SK-N-SH (cell line): ENCODE data around the gene ASPDH. TPM values are rescaled to one million over a fixed set of nuclear protein-coding genes. Genes with fewer than 3 reads are reported as not detected.

ENCODE experiments used
- CTCF ChIA-PET: fragments of 300-600, 350-600 bp; formaldehyde crosslinking; extraction: SDS; loops from one replicate; lab custom pipeline; 2021; lab: Yijun Ruan, JAX
- POLR2A ChIA-PET: fragments of 350-600 bp; sonication (Branson Sonifier 250); formaldehyde crosslinking; extraction: SDS; loops from one replicate; lab custom pipeline; 2020; ENCODE audit warnings: antibody characterized with exemption, inconsistent platforms; lab: Yijun Ruan, JAX
- DNase-seq: peaks from one replicate; pipeline ENCODE4 v3.0.0; 2012
- H2AFZ ChIP-seq: fragments of 200-600 bp; sonication (generic); 2 replicates; pipeline ENCODE4 v1.8.1; 2016; ENCODE audit warnings: antibody characterized with exemption, mild to moderate bottlenecking, low read depth
- H3F3A ChIP-seq: fragments of 200-600 bp; sonication (generic); replicated peaks from 2 replicates; pipeline ENCODE3; 2016; ENCODE audit warnings: antibody characterized with exemption, mild to moderate bottlenecking; ENCODE audit not compliant: insufficient read depth
- H3K27ac ChIP-seq, 2 experiments: fragments of 200-500 bp in 1 of 2; fragments of 200-600 bp in 1 of 2; sonication (Bioruptor generic) in 1 of 2; sonication (generic), shearing (Covaris generic) in 1 of 2; 2 replicates each; pipeline versions ENCODE4 v1.5.1 to v1.6.1; 2014 to 2016; ENCODE audit warnings: low read depth in 2 of 2, inconsistent platforms in 1 of 2, low read length in 1 of 2, mild to moderate bottlenecking in 1 of 2, mixed read lengths in 1 of 2
- H3K27me3 ChIP-seq: fragments of 200-600 bp; sonication (generic), shearing (Covaris generic); 2 replicates; pipeline ENCODE4 v1.6.1; 2016; ENCODE audit warnings: mixed run types; ENCODE audit not compliant: insufficient read depth
- H3K36me3 ChIP-seq, 2 experiments: fragments of 200-500 bp in 1 of 2; fragments of 200-600 bp in 1 of 2; sonication (Bioruptor generic) in 1 of 2; sonication (generic) in 1 of 2; replicated peaks in 1 of 2; 2 replicates each; pipeline versions ENCODE3 to v1.5.1; 2014 to 2016; ENCODE audit warnings: low read length in 1 of 2, mild to moderate bottlenecking in 1 of 2; ENCODE audit not compliant: insufficient read depth in 2 of 2, control insufficient read depth in 1 of 2
- H3K4me1 ChIP-seq, 2 experiments: fragments of 200-500 bp in 1 of 2; fragments of 200-600 bp in 1 of 2; sonication (Bioruptor generic) in 1 of 2; sonication (generic), shearing (Covaris generic) in 1 of 2; 2 replicates each; pipeline versions ENCODE4 v1.5.1 to v1.6.1; 2014 to 2016; ENCODE audit warnings: low read depth in 1 of 2, low read length in 1 of 2, mixed run types in 1 of 2; ENCODE audit not compliant: insufficient read depth in 2 of 2, control insufficient read depth in 1 of 2
- H3K4me2 ChIP-seq: fragments of 200-600 bp; sonication (generic), shearing (Covaris generic); 2 replicates; pipeline ENCODE4 v1.6.1; 2017; ENCODE audit warnings: mixed run types
- H3K4me3 ChIP-seq, 2 experiments: fragments of 200-500 bp in 1 of 2; fragments of 200-600 bp in 1 of 2; sonication (Bioruptor generic) in 1 of 2; sonication (generic), shearing (Covaris generic) in 1 of 2; 2 replicates each; pipeline versions ENCODE4 v1.5.1 to v1.8.1; 2014 to 2016; ENCODE audit warnings: low read depth in 2 of 2, inconsistent platforms in 1 of 2, low read length in 1 of 2, mild to moderate bottlenecking in 1 of 2, mixed read lengths in 1 of 2, moderate library complexity in 1 of 2
- H3K79me2 ChIP-seq: fragments of 200-600 bp; sonication (generic); 2 replicates; pipeline ENCODE4 v1.8.1; 2017; ENCODE audit warnings: mild to moderate bottlenecking; ENCODE audit not compliant: insufficient read depth
- H3K9ac ChIP-seq: fragments of 200-600 bp; sonication (generic); 2 replicates; pipeline ENCODE4 v1.6.1; 2017; ENCODE audit warnings: mixed run types
- H3K9me2 ChIP-seq: fragments of 200-600 bp; sonication (generic); 2 replicates; pipeline ENCODE4 v1.6.1; 2017; ENCODE audit warnings: mixed run types
- H3K9me3 ChIP-seq: fragments of 200-600 bp; sonication (generic); 2 replicates; pipeline ENCODE4 v1.6.1; 2017; ENCODE audit warnings: mixed run types, mild to moderate bottlenecking, moderate library complexity
- H4K20me1 ChIP-seq: fragments of 200-600 bp; sonication (generic); 2 replicates; pipeline ENCODE4 v1.6.1; 2017; ENCODE audit warnings: mild to moderate bottlenecking, mixed run types; ENCODE audit not compliant: insufficient read depth
- CHD2 ChIP-seq: fragments of 150-350 bp; IDR thresholded peaks from 2 replicates; pipeline ENCODE4 v1.6.1; 2018; ENCODE audit warnings: low read length; ENCODE audit not compliant: partially characterized antibody
- CTCF ChIP-seq: fragments of 200-600 bp; sonication (generic); IDR thresholded peaks from 2 replicates; pipeline ENCODE4 v1.6.1; 2017; ENCODE audit warnings: antibody characterized with exemption, mild to moderate bottlenecking, moderate library complexity
- ELF1 ChIP-seq: IDR thresholded peaks from 2 replicates; pipeline ENCODE4 v1.4.0; 2012
- FOXM1 ChIP-seq: IDR thresholded peaks from 2 replicates; pipeline ENCODE4 v1.4.0; 2012; ENCODE audit warnings: low read depth, mild to moderate bottlenecking
- GATA2 ChIP-seq: sonication (generic); formaldehyde crosslinking; IDR thresholded peaks from 2 replicates; pipeline ENCODE4 v1.5.0; 2020; ENCODE audit warnings: mild to moderate bottlenecking, missing genetic modification reagents
- IRF3 ChIP-seq: fragments of 150-350 bp; IDR thresholded peaks from 2 replicates; pipeline ENCODE4 v1.6.1; 2016; ENCODE audit warnings: mild to moderate bottlenecking, low read depth, low read length
- MEF2A ChIP-seq: IDR thresholded peaks from 2 replicates; pipeline ENCODE4 v1.4.0; 2012; ENCODE audit warnings: low read depth, borderline replicate concordance
- RAD21 ChIP-seq: IDR thresholded peaks from 2 replicates; pipeline ENCODE4 v1.6.1; 2012; ENCODE audit warnings: mild to moderate bottlenecking, low read length
- RCOR1 ChIP-seq: fragments of 150-350 bp; IDR thresholded peaks from 2 replicates; pipeline ENCODE4 v1.6.1; 2017; ENCODE audit warnings: antibody characterized with exemption, low read length
- RFX5 ChIP-seq: IDR thresholded peaks from 2 replicates; pipeline ENCODE4 v1.6.1; 2012; ENCODE audit warnings: mild to moderate bottlenecking, improper control_type of control experiment, low read length
- RXRA ChIP-seq: IDR thresholded peaks from 2 replicates; pipeline ENCODE4 v1.4.0; 2012; ENCODE audit warnings: low read depth, mild to moderate bottlenecking, borderline replicate concordance
- SMC3 ChIP-seq: IDR thresholded peaks from 2 replicates; pipeline ENCODE4 v1.6.1; 2012; ENCODE audit warnings: low read depth, low read length, improper control_type of control experiment
- TCF12 ChIP-seq: IDR thresholded peaks from 2 replicates; pipeline ENCODE4 v1.4.0; 2012
- USF1 ChIP-seq: IDR thresholded peaks from 2 replicates; pipeline ENCODE4 v1.4.0; 2012; ENCODE audit warnings: low read depth, borderline replicate concordance
- USF2 ChIP-seq: fragments of 150-350 bp; IDR thresholded peaks from 2 replicates; pipeline ENCODE4 v1.6.1; 2017; ENCODE audit warnings: antibody characterized with exemption, low read length, low read depth, borderline replicate concordance
- YY1 ChIP-seq: IDR thresholded peaks from 2 replicates; pipeline ENCODE4 v1.4.0; 2012; ENCODE audit warnings: low read depth, mild to moderate bottlenecking
- ZBTB33 ChIP-seq: IDR thresholded peaks from 2 replicates; pipeline ENCODE4 v1.4.0; 2012; ENCODE audit warnings: low read depth, borderline replicate concordance
- WGBS: methylation state at CpG from one replicate; pipeline ENCODE4 v1.1.6; 2017; ENCODE audit warnings: low lambda C conversion rate; 5-methylcytosine and 5-hydroxymethylcytosine counted together
- polyA plus RNA-seq, 3 experiments: library from polyadenylated mRNA; depleted of rRNA; stranded (reverse); fragments of >200 nt; gene quantifications; 2 replicates each; pipeline ENCODE4 v1.2.3, GENCODE V29; 2012

The ASPDH gene
- polyA plus RNA-seq, 1 of the 3 experiments (the other 2 are of a cell fraction) = 0.07 TPM

- TF ChIP-seq FOXM1 (no peak), TCF12 (no peak), IRF3 (no peak), RCOR1 (no peak), USF2 (no peak), ELF1 (no peak), ZBTB33 (no peak), GATA2 (CRISPR knock-in tag) (no peak), MEF2A (no peak)
- Histone ChIP-seq H3K27me3 (no peaks in the 10 kb centered on the region), H4K20me1 (no peaks in the 10 kb centered on the region), H3K9me3 (no peaks in the 10 kb centered on the region), H3K4me2 (no peak overlapping the region), H3K79me2 (no peaks in the 10 kb centered on the region), H2AFZ (no peak overlapping the region), H3K4me3 (no peak overlapping the region), H3K9ac (no peak overlapping the region), H3K36me3 (no peaks in the 10 kb centered on the region), H3K27ac (no peak overlapping the region), H3F3A (no peaks in the 10 kb centered on the region), H3K9me2 (no peaks in the 10 kb centered on the region), H3K4me1 (peaks cover 0 to 12% of the 10 kb centered on the region in 2 experiments; a peak in 1 of 4 replicates)
- 67% methylated on average over 3 of the region's 21 CpGs for WGBS
- ChIA-PET CTCF (interaction anchor here (10.5 kb wide), 1 partner anchor 15 kb away, joined by 170 read pairs; no protein-coding TSS in a partner anchor), POLR2A (no interaction called here)
- DNase-seq = no peak
These were observed 29.2 kb upstream of the ASPDH start for GRCh38 chr19:50542943-50543342.

GRCh38 chr19:50537769-50538230 is 24.1 kb upstream of the ASPDH start:
- 21% methylated on average over 15 of the region's 15 CpGs for WGBS
- Histone ChIP-seq H3K79me2 (no peaks in the 10 kb centered on the region), H3K4me1 (peaks cover 0 to 3% of the 10 kb centered on the region in 2 experiments; a peak in 1 of 4 replicates), H3K4me3 (peak overlapping the region in 1 of 2 experiments; percentile 22; a peak in 1 of 4 replicates), H3K27me3 (no peaks in the 10 kb centered on the region), H3K4me2 (no peak overlapping the region), H3F3A (no peaks in the 10 kb centered on the region), H3K9ac (no peak overlapping the region), H3K9me3 (no peaks in the 10 kb centered on the region; the same call in 1 of the 2 replicates), H2AFZ (no peak overlapping the region), H3K36me3 (peaks cover 0 to 11% of the 10 kb centered on the region in 2 experiments), H3K27ac (no peak overlapping the region), H4K20me1 (no peaks in the 10 kb centered on the region), H3K9me2 (no peaks in the 10 kb centered on the region)
- no peak for TF ChIP-seq YY1
- TF ChIP-seq RFX5 = peak; percentile 67; the same call in 1 of the 2 replicates
- TF ChIP-seq SMC3 = peak; percentile 81
- peak; percentile 87 for TF ChIP-seq CTCF
- TF ChIP-seq RXRA = no peak
- TF ChIP-seq CHD2 = no peak
- TF ChIP-seq USF1 = no peak
- peak; percentile 82 for TF ChIP-seq RAD21
- TF ChIP-seq GATA2 (CRISPR knock-in tag) = no peak
- no peak for TF ChIP-seq ELF1
- no peak for TF ChIP-seq FOXM1
- CTCF ChIA-PET = interaction anchor here (0.6 to 10.5 kb wide), 44 partner anchors 8 to 384 kb away, joined by 3 to 170 read pairs (median 5); partner anchors contain the start of genes ASPDH, JOSD2 and NR1H2
- POLR2A ChIA-PET = interaction anchor here (0.6 to 1.2 kb wide), 2 partner anchors 9 to 32 kb away, joined by 4 read pairs; no protein-coding TSS in a partner anchor
- peak; percentile 93 for DNase-seq
